Measurements from ENCODE around the gene SULT6B1.
"Not testable (repeated sequence)": the region's sequence is repeated elsewhere in the genome, so short reads cannot be mapped to it uniquely, and the experiment has no call there.

SULT6B1 gene

DNA sequence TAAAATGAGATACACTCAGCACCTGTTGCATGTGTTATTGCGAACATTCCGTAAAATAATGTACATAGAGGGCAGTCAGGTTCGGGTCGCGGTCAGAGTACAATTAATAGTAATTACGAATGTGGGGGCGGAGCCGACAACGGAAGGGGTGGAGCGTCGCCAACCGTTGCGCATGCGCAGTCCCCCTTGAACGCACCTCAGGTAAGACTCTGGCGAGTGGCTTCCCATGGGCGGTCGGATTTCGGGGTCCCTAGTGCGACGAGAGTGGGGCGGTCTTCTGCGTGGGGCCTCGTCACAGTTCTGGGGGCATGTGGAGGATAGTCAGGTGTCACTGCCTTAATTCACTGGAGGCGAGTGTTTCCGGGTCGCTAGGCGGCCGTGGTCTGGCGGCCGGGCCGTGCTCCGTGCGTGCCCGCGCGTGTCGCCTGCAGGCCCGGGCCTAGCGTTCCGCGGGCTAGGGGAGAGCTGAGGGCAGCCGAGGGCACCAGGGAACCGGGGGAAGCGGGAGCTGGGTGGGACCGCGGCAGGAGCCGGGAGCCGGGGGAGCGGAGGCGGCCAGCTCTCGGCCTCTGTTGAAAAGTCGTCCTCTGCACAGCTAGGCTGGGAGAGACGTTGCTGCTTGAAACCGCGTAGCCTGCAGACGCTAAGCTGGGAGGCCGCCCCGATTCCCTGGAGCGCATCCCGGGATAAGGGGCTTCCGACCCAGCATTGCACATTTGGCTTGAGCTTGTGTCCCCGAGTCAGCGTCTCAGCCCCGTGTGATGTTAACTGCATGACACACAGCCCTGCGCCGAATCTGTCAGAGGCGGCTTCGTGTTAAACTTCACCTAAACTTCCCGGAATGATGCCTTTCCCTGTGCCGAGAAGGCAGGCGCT, 8.1 kb upstream of the SULT6B1 start, which contains the start of gene CEBPZOS:
Gene CEBPZOS, plus strand, starts transcription at position 177 of the 876 bp plus-strand sequence. CDS start 3,209 bp downstream, outside the sequence.
- in situ Hi-C loops (cut with MboI; ENCODE audit: low sequenced_read_pairs), result no loop called here

DNA sequence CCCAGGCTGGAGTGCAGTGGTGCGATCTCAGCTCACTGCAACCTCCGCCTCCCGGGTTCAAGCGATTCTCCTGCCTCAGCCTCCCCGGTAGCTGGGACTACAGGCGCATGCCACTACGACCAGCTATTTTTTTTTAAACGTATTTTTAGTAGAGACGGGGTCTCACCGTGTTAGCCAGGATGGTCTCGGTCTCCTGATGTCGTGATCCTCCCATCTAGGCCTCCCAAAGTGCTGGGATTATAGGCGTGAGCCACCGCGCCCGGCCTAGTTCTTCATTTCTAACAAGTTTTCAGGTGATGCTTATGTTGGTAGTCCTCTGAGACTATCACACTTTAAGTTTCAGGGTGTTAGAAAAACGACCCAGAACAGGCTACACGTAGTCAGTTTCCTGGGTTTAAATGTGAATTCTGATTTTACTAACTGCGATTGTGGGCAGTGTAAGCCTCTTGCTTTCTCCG, 7.4 kb upstream of the SULT6B1 start:
- in situ Hi-C loops (cut with MboI; ENCODE audit: low sequenced_read_pairs), result not testable (repeated sequence)

GRCh38 chr2:37192551-37192950, 4.1 kb upstream of the SULT6B1 start:
- in situ Hi-C loops (cut with MboI; ENCODE audit: low sequenced_read_pairs), result no loop called here

- in situ Hi-C loops (cut with MboI; ENCODE audit: low sequenced_read_pairs), result no loop called here
These were observed 3.3 kb upstream of the SULT6B1 start for GRCh38 chr2:37191747-37192146.

- in situ Hi-C loops (cut with MboI; ENCODE audit: low sequenced_read_pairs), result no loop called here
These were observed 2.8 kb upstream of the SULT6B1 start for GRCh38 chr2:37191253-37191652.

DNA sequence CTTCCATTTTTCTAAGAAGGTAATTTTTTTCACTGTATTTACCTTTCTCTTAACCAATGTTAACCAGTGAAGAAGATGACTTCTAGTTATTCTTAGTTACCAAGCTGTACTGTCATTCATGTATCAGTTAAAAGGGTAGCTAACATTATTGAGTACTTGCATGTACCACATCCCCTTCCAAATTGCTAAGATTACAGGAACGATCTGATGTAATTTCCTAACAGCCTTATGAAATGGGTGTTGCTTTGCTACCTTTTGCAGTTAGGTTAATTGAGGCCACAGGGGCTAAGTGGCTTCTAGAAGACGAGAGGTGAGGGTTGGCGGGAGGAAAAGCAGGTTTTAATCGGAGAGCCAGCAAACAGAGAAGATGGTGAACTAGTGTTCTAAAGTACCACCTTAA, 1.8 kb upstream of the SULT6B1 start:
- in situ Hi-C loops (cut with MboI; ENCODE audit: low sequenced_read_pairs), result no loop called here

- in situ Hi-C loops (cut with MboI; ENCODE audit: low sequenced_read_pairs), result no loop called here
These were observed 1.1 kb upstream of the SULT6B1 start for GRCh38 chr2:37189452-37190153.

- in situ Hi-C loops (cut with MboI; ENCODE audit: low sequenced_read_pairs), result no loop called here
These were observed 6.5 kb downstream of the SULT6B1 start for GRCh38 chr2:37181726-37182684.

GRCh38 chr2:37180640-37181039, 7.8 kb downstream of the SULT6B1 start:
- in situ Hi-C loops (cut with MboI; ENCODE audit: low sequenced_read_pairs), result no loop called here

GRCh38 chr2:37180006-37180639, 8.3 kb downstream of the SULT6B1 start:
- in situ Hi-C loops (cut with MboI; ENCODE audit: low sequenced_read_pairs), result no loop called here

- in situ Hi-C loops (cut with MboI; ENCODE audit: low sequenced_read_pairs), result no loop called here
These were observed 14.7 kb downstream of the SULT6B1 start for GRCh38 chr2:37173741-37174140.

- in situ Hi-C loops (cut with MboI; ENCODE audit: low sequenced_read_pairs), result no loop called here
These were observed 16.9 kb downstream of the SULT6B1 start for GRCh38 chr2:37171624-37171950.

GRCh38 chr2:37168217-37168981, 20.1 kb downstream of the SULT6B1 start:
- in situ Hi-C loops (cut with MboI; ENCODE audit: low sequenced_read_pairs), result no loop called here

DNA sequence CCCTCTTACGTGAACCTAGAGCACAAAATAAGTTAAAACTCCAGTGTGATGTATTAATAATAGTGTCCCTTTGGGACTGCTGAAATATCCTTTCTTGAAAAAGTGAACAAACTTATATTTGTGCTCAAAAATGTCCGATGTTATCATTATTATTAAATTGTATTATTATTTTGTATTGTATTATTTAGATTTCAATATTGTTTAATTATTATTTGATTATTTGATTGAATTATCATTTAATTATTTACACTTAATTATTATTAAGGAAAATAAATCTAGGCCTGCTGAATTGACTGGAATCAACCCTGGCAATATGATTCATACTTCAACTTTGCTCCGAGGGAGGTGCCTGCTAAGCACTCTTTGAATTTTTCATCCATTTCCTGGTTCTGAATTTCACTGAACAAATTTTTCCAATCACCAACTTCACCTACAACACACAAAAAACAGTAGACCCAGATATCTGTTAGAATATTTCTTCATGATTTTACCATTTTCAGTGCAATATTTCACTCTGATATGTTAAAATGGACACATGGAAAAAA, 20.8 kb downstream of the SULT6B1 start:
- in situ Hi-C loops (cut with MboI; ENCODE audit: low sequenced_read_pairs), result no loop called here

DNA sequence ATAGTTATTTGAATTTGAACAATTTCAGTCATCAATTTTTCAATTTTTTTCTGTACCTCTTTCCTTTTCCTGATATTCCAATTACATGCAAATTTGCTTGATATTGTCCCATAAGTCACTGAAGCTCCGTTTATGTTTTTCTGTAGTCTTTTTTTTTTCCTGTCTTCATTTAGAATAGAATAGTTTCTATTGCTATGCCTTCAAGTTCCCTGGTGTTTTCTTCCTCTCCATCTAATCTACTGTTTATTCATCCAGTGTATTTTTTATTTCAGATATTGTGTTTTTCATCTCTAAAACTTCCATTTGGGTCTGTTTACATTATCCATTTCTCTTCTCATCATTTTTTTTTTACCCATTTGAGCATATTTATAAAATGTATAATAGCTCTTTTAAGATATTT, 23.7 kb downstream of the SULT6B1 start:
- in situ Hi-C loops (cut with MboI; ENCODE audit: low sequenced_read_pairs), result no loop called here

- in situ Hi-C loops (cut with MboI; ENCODE audit: low sequenced_read_pairs), result no loop called here
These were observed 31.4 kb downstream of the SULT6B1 start, which contains the start of gene EIF2AK2 for GRCh38 chr2:37156857-37157714. EIF2AK2 (minus strand) TSS chr2:37156980; CDS start chr2:37147806, 9,174 bp downstream.

DNA sequence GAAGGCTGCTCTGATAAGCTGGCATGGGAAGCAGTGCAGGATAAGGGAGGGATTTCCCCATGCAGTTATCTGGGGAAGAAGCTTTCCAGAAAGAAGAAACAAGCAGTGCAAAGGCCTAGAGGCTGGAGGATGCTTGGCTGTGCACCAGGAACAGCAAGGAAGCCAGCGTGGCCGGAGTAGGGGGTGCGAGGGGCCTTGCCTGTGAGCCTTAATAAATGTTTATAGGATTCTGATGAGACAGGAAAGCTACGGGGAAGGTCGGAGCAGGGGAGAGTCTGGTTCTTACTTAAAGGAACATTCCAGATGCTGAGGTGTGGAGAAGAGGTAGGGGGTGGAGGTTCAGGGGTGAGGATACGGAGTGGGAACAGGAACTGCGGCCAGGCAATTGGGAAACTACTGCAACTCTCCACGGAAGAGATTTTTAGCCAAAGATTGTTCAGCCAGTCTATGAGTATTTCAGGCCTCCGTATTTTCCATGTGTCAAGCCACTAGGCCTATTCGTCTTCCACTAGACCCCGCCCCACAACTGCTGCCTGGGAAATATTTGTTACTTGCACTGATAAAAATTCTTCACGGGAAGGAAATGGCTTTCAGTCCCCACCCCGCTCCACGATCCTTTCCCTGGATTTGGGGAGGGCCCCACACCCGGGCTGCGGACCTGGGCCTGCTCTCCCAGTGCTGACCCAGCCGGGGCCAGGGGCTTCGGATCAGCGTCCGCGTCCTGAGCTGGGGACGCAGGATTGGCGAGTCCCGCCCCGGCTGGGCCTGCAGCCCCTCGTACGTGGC, 32.2 kb downstream of the SULT6B1 start:
- in situ Hi-C loops (cut with MboI; ENCODE audit: low sequenced_read_pairs), result no loop called here

DNA sequence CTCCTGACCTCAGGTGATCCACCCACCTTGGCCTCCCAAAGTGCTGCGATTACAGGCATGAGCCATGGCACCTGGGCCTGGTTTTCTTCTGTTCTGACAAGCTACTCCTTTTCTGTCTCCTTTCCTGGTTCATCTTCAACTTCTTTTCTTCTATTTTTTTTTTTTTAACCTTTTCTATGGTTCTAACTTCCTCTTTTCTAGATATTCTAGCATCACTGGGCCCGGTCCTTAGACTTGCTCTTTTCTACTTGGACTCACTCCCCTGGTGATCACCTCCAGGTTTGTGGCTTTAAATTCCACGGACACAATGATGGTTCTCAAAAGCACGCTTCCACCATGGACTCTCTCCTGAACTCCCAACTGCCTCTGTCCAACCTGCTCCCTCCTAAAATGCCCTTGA, 33.7 kb downstream of the SULT6B1 start:
- in situ Hi-C loops (cut with MboI; ENCODE audit: low sequenced_read_pairs), result no loop called here

Data from HL-60/S4 treated with phorbol 12-myristate 13-acetate at 8.2 ng/mL for 4 days and 3 days (cell line).